Activated CD8-positive, alpha-beta memory T cell treated with anti-CD3 and anti-CD28 coated beads for 1 hour (primary cell): ENCODE results near the gene ULK4.
"Not testable (repeated sequence)": the region's sequence is repeated elsewhere in the genome, so short reads cannot be mapped to it uniquely, and the experiment has no call there.

Source experiments
- DNase-seq, 2 donors: peaks; one replicate each; pipeline ENCODE4 v3.0.0-alpha.2; 2020; ENCODE audit warnings: low read depth in 1 of 2; ENCODE audit errors: extremely low read depth in 1 of 2

ULK4 gene

GRCh38 chr3:41651718-41652117, 310.2 kb downstream of the ULK4 start:
- no peak for DNase-seq

DNA sequence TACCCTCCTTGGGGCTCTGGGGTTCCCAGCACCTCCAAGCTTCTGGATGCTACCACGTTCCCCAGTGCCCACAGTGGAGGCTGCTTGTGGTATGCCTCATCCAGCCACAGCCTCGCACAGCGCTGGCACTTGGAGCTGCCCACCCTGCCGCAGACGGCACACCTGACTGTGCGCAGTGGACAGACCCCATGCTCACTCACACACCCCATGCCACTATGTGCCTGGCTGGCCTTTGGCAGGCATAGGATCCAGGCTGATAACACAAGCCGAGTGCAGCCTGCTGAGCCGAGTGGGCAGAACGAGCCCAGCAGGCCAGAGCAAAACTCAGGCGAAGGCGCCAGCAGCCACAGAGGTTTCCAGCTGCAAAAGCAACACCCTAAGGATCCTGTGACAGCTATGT, 311.5 kb downstream of the ULK4 start:
- no peak for DNase-seq

DNA sequence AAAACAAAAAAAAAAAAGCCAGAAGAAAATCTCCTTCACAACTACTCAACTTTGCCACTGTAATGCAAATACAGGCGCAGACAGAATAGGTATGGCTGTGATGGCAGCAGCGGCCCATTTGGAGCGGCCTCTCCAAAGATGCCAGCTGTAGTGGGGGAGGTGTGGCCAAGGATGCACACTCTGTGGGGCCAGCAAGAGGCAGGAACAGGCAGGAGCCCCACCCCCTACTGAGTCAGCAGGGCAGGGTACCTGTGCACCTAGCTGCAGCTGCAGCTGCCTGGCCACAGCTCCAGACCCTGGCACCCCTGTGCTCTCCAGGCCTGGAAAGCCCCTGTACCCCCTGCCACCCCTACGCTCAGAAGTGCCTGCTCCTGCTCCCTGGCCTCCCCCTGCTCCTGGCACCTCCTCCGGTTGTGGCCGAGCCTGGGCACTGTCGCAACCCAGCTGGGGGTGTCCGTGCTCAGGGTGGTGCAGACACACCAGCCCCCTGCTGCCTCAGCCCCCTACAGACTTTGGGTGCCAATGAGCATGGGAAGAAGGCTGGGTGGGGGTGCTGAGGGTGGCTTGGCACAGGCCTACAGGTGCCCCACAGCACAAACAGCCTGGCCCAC, 312.7 kb downstream of the ULK4 start:
- no peak for DNase-seq

DNA sequence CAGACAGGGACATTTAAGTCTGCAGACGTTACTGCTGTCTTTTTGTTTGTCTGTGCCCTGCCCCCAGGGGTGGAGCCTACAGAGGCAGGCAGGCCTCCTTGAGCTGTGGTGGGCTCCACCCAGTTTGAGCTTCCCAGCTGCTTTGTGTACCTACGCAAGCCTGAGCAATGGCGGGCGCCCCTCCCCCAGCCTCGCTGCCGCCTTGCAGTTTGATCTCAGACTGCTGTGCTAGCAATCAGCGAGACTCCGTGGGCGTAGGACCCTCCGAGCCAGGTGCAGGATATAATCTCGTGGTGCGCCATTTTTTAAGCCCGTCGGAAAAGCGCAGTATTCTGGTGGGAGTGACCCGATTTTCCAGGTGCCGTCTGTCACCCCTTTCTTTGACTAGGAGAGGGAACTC, 314.2 kb downstream of the ULK4 start:
- DNase-seq, result not testable (repeated sequence)

GRCh38 chr3:41640076-41640475, 321.8 kb downstream of the ULK4 start:
- DNase-seq, result no peak

GRCh38 chr3:41638381-41638780, 323.5 kb downstream of the ULK4 start:
- no peak for DNase-seq

DNA sequence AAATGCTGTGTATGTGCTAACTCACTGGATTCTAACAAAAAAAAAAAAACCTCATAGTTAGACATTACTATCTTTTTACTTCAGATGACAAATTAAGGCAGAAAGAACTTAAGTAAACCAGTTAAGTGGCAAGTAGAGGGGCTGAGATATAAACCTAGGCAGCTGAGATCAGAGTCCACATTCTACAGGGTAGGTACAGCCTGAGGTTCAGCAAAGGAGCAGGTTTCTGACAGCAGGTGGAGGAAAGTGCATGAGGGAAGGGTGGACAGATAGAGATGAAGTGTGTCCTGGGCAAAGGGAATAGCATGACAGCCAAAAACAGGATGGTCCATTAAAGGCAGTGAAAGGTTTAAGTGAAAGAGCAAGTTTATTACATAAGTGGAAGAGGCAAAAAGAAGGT, 329.2 kb downstream of the ULK4 start:
- DNase-seq, result no peak

DNA sequence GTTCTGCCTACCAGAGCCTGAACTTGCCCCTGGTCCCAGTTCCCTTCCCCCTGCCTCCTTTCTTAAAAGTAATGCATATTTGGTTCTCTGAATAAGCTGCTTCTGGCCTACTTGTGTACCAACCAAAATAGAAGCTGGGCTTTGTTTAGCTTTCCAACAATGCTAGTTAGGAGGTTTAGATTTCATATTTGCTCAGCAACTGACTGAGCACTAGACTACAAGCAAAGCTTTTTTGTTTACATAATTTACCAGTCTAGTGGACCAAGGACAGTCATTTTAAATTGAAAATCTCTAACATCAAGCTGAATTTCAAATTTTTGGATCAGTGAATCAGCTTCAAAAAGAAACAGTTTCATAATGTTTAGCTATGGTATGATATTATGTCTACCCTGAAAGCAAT, 331.2 kb downstream of the ULK4 start:
- DNase-seq, result no peak

DNA sequence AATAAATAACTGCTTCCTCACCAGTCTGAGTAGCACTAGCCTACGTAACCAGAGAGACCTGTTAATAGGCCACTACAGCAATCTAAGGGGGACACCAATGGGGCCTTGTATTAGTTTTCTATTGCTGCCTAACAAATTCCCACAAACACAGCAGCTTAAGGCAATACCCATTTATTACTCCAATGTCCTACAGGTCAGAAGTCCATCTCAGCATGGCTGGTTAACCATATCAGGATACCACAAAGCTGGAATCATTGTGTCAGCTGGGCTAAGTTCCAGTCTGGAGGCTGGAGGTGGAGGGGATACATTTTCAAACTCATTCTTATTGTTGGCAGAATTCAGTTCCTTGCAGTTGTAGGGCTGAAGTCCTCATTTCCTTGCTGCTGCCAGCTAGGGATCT, 331.9 kb downstream of the ULK4 start:
- no peak for DNase-seq

GRCh38 chr3:41629072-41629471, 332.8 kb downstream of the ULK4 start:
- DNase-seq, result no peak

DNA sequence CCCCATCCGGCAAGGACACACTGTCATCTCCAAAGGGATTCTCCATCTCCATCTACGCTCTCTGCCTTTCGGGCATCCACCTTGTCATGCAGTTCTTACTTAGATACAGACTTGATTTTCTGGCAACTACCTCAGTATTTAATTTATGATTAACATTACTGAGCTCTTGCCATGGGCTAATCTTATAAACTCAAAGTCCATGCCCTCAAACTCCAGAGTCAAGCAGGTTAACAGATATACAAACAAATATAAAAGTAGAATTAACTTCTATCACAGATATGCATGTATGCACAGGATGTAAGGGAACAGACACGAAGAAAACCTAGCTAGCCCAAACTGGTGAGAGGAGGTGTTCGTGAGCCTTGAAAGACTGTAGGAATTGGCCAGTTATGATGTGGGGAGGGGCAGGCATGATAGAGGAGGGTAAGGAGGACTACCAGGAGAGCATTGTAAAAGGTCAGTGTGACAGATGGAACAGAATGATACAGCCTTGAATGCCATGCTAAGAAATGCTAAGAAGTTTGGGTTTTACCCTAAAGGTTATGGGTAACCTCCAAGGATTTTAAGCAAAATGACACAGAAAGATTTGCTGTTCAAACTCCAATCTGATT, 334.3 kb downstream of the ULK4 start:
- no peak for DNase-seq

DNA sequence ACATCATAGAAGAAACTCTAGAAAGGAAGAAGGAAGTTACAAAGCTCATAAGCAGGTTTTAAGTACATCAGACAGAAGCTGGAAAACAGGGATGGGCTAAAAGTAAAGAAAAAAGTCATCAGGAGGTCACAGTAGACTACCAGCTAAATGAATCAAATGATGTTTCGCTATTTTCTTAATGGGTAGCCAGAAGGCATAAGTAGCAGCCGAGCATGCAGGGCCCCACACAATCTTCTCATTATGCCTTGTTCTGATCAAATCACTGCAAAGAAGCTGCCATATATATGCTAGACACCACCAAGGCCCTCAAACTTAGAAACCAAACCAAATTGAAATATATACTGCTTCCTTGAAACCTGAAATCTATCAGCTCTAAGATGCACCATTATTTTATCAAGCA, 349.1 kb downstream of the ULK4 start:
- DNase-seq, result no peak

DNA sequence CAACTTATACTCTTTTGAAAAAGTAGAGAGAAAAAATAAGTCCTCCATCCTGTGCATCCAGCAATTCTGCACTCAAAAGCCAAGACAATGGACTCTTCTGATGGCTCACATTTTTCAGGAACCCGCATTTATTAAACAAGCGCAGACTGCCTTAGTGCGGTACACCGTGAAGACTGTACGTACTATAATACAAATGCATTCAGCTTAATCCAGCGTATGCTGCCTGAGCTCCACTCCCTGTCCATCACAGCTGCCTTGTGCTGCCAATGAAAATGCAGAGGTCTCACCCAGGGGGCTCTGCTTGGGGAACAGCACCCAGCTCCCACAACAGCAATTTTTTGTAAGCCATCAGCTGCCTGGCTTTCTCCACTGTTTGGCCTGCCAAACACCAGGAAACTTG, 350.9 kb downstream of the ULK4 start:
- DNase-seq, result no peak

GRCh38 chr3:41608347-41608746, 353.6 kb downstream of the ULK4 start:
- no peak for DNase-seq

- no peak for DNase-seq
Observed at GRCh38 chr3:41603807-41604206, 358.1 kb downstream of the ULK4 start.

GRCh38 chr3:41602121-41602520, 359.8 kb downstream of the ULK4 start:
- DNase-seq, result no peak

DNA sequence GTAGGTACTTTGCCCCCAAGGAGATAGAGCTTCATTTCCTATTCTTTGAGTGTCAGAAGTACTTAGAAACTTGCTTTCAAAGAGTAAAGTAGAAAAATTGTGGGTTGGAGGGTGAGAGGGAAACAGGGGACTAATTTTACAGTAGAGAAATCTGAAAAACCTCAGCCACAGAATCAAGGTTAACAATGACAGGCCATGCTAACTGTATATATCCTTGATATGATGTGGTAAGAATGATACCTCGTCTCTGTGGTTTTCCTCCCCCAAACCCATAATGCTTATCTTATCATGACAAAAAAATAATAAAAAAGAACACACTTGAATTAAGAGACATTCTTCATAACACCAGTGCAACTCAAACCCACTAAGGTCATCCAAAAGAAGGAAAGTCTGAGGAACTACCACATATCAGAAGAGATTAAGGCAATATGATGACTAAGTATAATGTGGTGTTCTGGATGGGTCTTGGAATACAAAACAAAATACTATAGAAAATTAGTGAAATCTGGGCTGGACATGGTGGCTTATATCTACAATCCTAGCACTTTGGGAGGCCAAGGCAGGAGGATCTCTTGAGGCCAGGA, 360.4 kb downstream of the ULK4 start:
- DNase-seq, result no peak

GRCh38 chr3:41600616-41601015, 361.3 kb downstream of the ULK4 start:
- DNase-seq, result no peak

DNA sequence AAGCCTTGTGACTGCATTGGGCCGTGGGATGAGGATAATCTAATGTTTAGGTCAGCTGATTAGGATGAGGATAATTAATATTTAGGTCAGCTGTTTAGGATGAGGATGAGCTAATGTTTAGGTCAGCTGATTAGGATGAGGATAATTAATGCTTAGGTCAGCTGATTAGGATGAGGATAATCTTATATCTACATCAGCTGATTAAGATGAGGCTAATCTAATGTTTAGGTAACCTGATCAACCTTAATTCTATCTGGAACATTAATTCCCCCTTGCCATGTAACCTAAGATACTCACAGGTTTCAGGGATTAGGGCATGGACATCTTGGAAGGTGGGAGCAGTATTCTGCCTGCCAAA, 362.8 kb downstream of the ULK4 start:
- DNase-seq, result no peak

- DNase-seq, result no peak
Observed at GRCh38 chr3:41598402-41599126, 363.3 kb downstream of the ULK4 start.

DNA sequence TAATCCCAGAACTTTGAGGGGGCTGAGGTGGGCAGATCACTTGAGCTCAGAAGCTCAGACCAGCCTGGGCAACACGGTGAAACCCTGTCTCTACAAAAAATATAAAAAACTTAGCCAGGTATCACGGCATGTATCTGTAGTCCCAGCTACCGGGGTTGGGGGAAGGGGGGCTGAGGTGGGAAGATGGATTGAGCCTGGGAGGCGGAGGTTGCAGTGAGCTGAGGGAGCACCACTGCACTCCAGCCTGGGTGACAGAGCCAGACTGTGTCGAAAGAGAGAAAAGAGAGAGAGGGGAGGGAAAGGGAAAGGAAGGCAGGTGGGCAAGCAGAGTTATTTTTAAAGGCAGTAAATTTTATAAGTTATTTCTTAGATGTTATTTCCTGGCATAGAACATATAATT, 368.1 kb downstream of the ULK4 start:
- DNase-seq, result no peak
